ENCODE data around the gene OTUB2.

The OTUB2 gene

DNA sequence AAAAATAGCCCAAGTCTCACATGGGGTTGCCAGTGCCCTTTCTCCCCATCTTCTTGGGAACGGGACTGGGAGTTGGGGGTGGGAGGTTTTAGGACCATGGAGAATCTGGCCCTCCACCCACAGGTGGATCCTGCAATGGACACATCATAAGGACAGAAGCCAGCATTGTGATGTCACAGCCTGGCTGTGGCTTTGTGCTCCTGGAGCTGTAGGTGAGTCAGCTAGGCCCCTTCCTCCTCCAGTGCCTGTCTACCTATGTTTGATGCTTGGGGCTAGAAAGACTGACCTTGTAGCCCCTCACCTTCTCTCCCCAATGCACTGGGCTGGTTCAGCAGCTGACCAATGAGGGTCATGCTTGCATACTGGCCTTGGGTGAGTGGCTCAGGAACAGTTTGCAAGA lies 29.1 kb upstream of the OTUB2 start, which contains the start of gene CCDC197:
CCDC197 (plus strand) TSS at position 220 of the 400 bp plus-strand sequence. CDS start 831 bp downstream, outside the sequence.
- TF ChIP-seq OSR1 (CRISPR knock-in tag; IDR thresholded peaks at IDR 0.05) (no peak), TSHZ2 (CRISPR knock-in tag; IDR thresholded peaks at IDR 0.05) (no peak), GLIS3 (CRISPR knock-in tag; IDR thresholded peaks at IDR 0.05) (no peak), POU6F1 (CRISPR knock-in tag; IDR thresholded peaks at IDR 0.05; ENCODE audit: borderline replicate concordance, low read depth) (no peak), SNAI2 (CRISPR knock-in tag; IDR thresholded peaks at IDR 0.05) (no peak), ZNF8 (CRISPR knock-in tag; IDR thresholded peaks at IDR 0.05) (no peak), PATZ1 (CRISPR knock-in tag; IDR thresholded peaks at IDR 0.05; ENCODE audit: borderline replicate concordance) (no peak), CREB5 (CRISPR knock-in tag; IDR thresholded peaks at IDR 0.05; ENCODE audit: low read depth) (no peak), ISL1 (CRISPR knock-in tag; IDR thresholded peaks at IDR 0.05) (no peak), ZC3H10 (CRISPR knock-in tag; IDR thresholded peaks at IDR 0.05) (no peak), RARB (CRISPR knock-in tag; IDR thresholded peaks at IDR 0.05) (no peak), ZNF70 (CRISPR knock-in tag; IDR thresholded peaks at IDR 0.05) (no peak), ZNF565 (CRISPR knock-in tag; conservative IDR thresholded peaks at IDR 0.05; ENCODE audit: low read depth) (no peak), ZFP3 (CRISPR knock-in tag; IDR thresholded peaks at IDR 0.05) (no peak), CSDC2 (CRISPR knock-in tag; IDR thresholded peaks at IDR 0.05) (no peak), BACH2 (CRISPR knock-in tag; IDR thresholded peaks at IDR 0.05; ENCODE audit: borderline replicate concordance) (no peak), ZFP30 (CRISPR knock-in tag; IDR thresholded peaks at IDR 0.05) (no peak)
- TF ChIP-seq, protein P1, sequence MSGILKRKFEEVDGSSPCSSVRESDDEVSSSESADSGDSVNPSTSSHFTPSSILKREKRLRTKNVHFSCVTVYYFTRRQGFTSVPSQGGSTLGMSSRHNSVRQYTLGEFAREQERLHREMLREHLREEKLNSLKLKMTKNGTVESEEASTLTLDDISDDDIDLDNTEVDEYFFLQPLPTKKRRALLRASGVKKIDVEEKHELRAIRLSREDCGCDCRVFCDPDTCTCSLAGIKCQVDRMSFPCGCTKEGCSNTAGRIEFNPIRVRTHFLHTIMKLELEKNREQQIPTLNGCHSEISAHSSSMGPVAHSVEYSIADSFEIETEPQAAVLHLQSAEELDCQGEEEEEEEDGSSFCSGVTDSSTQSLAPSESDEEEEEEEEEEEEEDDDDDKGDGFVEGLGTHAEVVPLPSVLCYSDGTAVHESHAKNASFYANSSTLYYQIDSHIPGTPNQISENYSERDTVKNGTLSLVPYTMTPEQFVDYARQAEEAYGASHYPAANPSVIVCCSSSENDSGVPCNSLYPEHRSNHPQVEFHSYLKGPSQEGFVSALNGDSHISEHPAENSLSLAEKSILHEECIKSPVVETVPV (CRISPR knock-in tag; IDR thresholded peaks at IDR 0.05) = no peak
- ATAC-seq = no peak

GRCh38 chr14:93997916-93998870 lies 27.9 kb upstream of the OTUB2 start:
- ATAC-seq = no peak
- TF ChIP-seq ARNTL (CRISPR knock-in tag; IDR thresholded peaks at IDR 0.05; ENCODE audit: borderline replicate concordance, low read depth) (no peak), ZFP30 (CRISPR knock-in tag; IDR thresholded peaks at IDR 0.05) (no peak), CSDC2 (CRISPR knock-in tag; IDR thresholded peaks at IDR 0.05) (no peak), SNAI2 (CRISPR knock-in tag; IDR thresholded peaks at IDR 0.05) (no peak), ISL1 (CRISPR knock-in tag; IDR thresholded peaks at IDR 0.05) (no peak), ZNF70 (CRISPR knock-in tag; IDR thresholded peaks at IDR 0.05) (no peak), TSHZ2 (CRISPR knock-in tag; IDR thresholded peaks at IDR 0.05) (no peak), TCF4 (CRISPR knock-in tag; IDR thresholded peaks at IDR 0.05; ENCODE audit: borderline replicate concordance) (no peak), TOX (CRISPR knock-in tag; IDR thresholded peaks at IDR 0.05; ENCODE audit: borderline replicate concordance) (no peak), ZNF565 (CRISPR knock-in tag; conservative IDR thresholded peaks at IDR 0.05; ENCODE audit: low read depth) (no peak), GLIS3 (CRISPR knock-in tag; IDR thresholded peaks at IDR 0.05) (no peak), CREB5 (CRISPR knock-in tag; IDR thresholded peaks at IDR 0.05; ENCODE audit: low read depth) (no peak), OSR1 (CRISPR knock-in tag; IDR thresholded peaks at IDR 0.05) (no peak)
